Measurements from ENCODE around the gene GRID1. TPM values are rescaled to one million over a fixed set of nuclear protein-coding genes. Genes with fewer than 3 reads are reported as not detected.

GRID1 gene
- polyA plus RNA-seq, 1 of the 3 experiments (the other 2 are of a cell fraction) = 0.13 TPM

- no peaks in the 10 kb centered on the region for H3F3A ChIP-seq (replicated peaks; ENCODE audit: insufficient read depth)
- POLR2A ChIA-PET = no interaction called here
- no peaks in the 10 kb centered on the region; a peak in 1 of 4 replicates for H3K4me1 ChIP-seq (ENCODE audit: control insufficient read depth in 1 of 2, insufficient read depth in 2 of 2, low read depth in 1 of 2, low read length in 1 of 2)
- H3K27me3 ChIP-seq (ENCODE audit: insufficient read depth) = no peaks in the 10 kb centered on the region
- no peaks in the 10 kb centered on the region for H3K79me2 ChIP-seq (ENCODE audit: insufficient read depth)
- no peak overlapping the region for H3K9ac ChIP-seq
- no peaks in the 10 kb centered on the region for H4K20me1 ChIP-seq (ENCODE audit: insufficient read depth)
- H3K9me2 ChIP-seq = no peaks in the 10 kb centered on the region
- no peaks in the 10 kb centered on the region for H3K9me3 ChIP-seq
- no peak overlapping the region for H3K4me3 ChIP-seq (ENCODE audit: low read depth in 2 of 2, low read length in 1 of 2)
- no peak for DNase-seq
- TF ChIP-seq CHD2 (IDR thresholded peaks at IDR 0.05; ENCODE audit: low read length, partially characterized antibody) = no peak
- TF ChIP-seq NFIC (IDR thresholded peaks at IDR 0.05; ENCODE audit: borderline replicate concordance) = no peak
- TF ChIP-seq RAD21 (IDR thresholded peaks at IDR 0.05; ENCODE audit: low read length) = no peak
- TF ChIP-seq POLR2AphosphoS5 (IDR thresholded peaks at IDR 0.05; ENCODE audit: low read depth, low read length) = no peak
- TF ChIP-seq SMC3 (IDR thresholded peaks at IDR 0.05; ENCODE audit: low read depth, low read length) = no peak
- no peak for TF ChIP-seq RXRA (IDR thresholded peaks at IDR 0.05; ENCODE audit: borderline replicate concordance, low read depth)
- TF ChIP-seq IRF3 (IDR thresholded peaks at IDR 0.05; ENCODE audit: low read depth, low read length) = no peak
- TF ChIP-seq ELF1 (IDR thresholded peaks at IDR 0.05) = no peak
- no peak for TF ChIP-seq PBX3 (IDR thresholded peaks at IDR 0.05)
- no peak for TF ChIP-seq JUND (IDR thresholded peaks at IDR 0.05)
- TF ChIP-seq SIN3A (IDR thresholded peaks at IDR 0.05; ENCODE audit: borderline replicate concordance, low read depth, low read length) = no peak
- no peak for TF ChIP-seq NRF1 (IDR thresholded peaks at IDR 0.05; ENCODE audit: low read depth, low read length)
- no peak for TF ChIP-seq CTCF (IDR thresholded peaks at IDR 0.05)
- 38% methylated on average over 5 of the region's 5 CpGs for WGBS (ENCODE audit: low lambda C conversion rate)
- CTCF ChIA-PET = no interaction called here
- H3K36me3 ChIP-seq (replicated peaks in 1 of 2; ENCODE audit: control insufficient read depth in 1 of 2, insufficient read depth in 2 of 2, low read length in 1 of 2) = no peaks in the 10 kb centered on the region
- H3K27ac ChIP-seq (ENCODE audit: low read depth in 2 of 2, low read length in 1 of 2) = no peak overlapping the region
- no peak overlapping the region for H2AFZ ChIP-seq (ENCODE audit: low read depth)
- H3K4me2 ChIP-seq = no peak overlapping the region
Observed at GRCh38 chr10:86202226-86202735, 164.3 kb downstream of the GRID1 start.

GRCh38 chr10:86200867-86201266, 165.7 kb downstream of the GRID1 start:
- Histone ChIP-seq H3K27ac (ENCODE audit: low read depth in 2 of 2, low read length in 1 of 2) (no peak overlapping the region), H3K36me3 (replicated peaks in 1 of 2; ENCODE audit: control insufficient read depth in 1 of 2, insufficient read depth in 2 of 2, low read length in 1 of 2) (no peaks in the 10 kb centered on the region), H3K4me3 (ENCODE audit: low read depth in 2 of 2, low read length in 1 of 2) (no peak overlapping the region), H3K4me1 (ENCODE audit: control insufficient read depth in 1 of 2, insufficient read depth in 2 of 2, low read depth in 1 of 2, low read length in 1 of 2) (no peaks in the 10 kb centered on the region; a peak in 1 of 4 replicates), H3K9me2 (no peaks in the 10 kb centered on the region), H3F3A (replicated peaks; ENCODE audit: insufficient read depth) (no peaks in the 10 kb centered on the region), H3K79me2 (ENCODE audit: insufficient read depth) (no peaks in the 10 kb centered on the region), H3K9me3 (no peaks in the 10 kb centered on the region), H3K4me2 (no peak overlapping the region), H3K27me3 (ENCODE audit: insufficient read depth) (no peaks in the 10 kb centered on the region), H4K20me1 (ENCODE audit: insufficient read depth) (no peaks in the 10 kb centered on the region), H3K9ac (no peak overlapping the region), H2AFZ (ENCODE audit: low read depth) (no peak overlapping the region)
- DNase-seq = no peak
- WGBS (ENCODE audit: low lambda C conversion rate) = 4% methylated on average over 1 of the region's 1 CpG
- POLR2A ChIA-PET = interaction anchor here (0.7 kb wide), 1 partner anchor 48 kb away, joined by 3 read pairs; no protein-coding TSS in a partner anchor
- CTCF ChIA-PET = no interaction called here
- no peak for TF ChIP-seq YY1 (IDR thresholded peaks at IDR 0.05; ENCODE audit: low read depth)
- TF ChIP-seq REST (IDR thresholded peaks at IDR 0.05; ENCODE audit: low read depth, low read length) = no peak
- no peak for TF ChIP-seq TCF12 (IDR thresholded peaks at IDR 0.05)
- TF ChIP-seq RFX5 (IDR thresholded peaks at IDR 0.05; ENCODE audit: low read length) = no peak
- no peak for TF ChIP-seq GATA2 (CRISPR knock-in tag; IDR thresholded peaks at IDR 0.05)
- TF ChIP-seq PBX3 (IDR thresholded peaks at IDR 0.05) = no peak
- no peak for TF ChIP-seq EP300 (IDR thresholded peaks at IDR 0.05; ENCODE audit: borderline replicate concordance in 1 of 2, low read depth in 1 of 2, low read length in 1 of 2)
- no peak for TF ChIP-seq ELF1 (IDR thresholded peaks at IDR 0.05)
- no peak for TF ChIP-seq FOXJ3 (CRISPR knock-in tag; IDR thresholded peaks at IDR 0.05)
- TF ChIP-seq FOXM1 (IDR thresholded peaks at IDR 0.05; ENCODE audit: low read depth) = no peak
- no peak for TF ChIP-seq POLR2AphosphoS5 (IDR thresholded peaks at IDR 0.05; ENCODE audit: low read depth, low read length)
